Measurements from ENCODE around the gene DDAH1. TPM values are rescaled to one million over a fixed set of nuclear protein-coding genes. Genes with fewer than 3 reads are reported as not detected.

The DDAH1 gene
- total RNA-seq, 1 experiment from 2014 or later: 22.8 TPM

GRCh38 chr1:85307987-85308832 lies 156.7 kb downstream of the DDAH1 start (continued):
- TF ChIP-seq, protein P1, sequence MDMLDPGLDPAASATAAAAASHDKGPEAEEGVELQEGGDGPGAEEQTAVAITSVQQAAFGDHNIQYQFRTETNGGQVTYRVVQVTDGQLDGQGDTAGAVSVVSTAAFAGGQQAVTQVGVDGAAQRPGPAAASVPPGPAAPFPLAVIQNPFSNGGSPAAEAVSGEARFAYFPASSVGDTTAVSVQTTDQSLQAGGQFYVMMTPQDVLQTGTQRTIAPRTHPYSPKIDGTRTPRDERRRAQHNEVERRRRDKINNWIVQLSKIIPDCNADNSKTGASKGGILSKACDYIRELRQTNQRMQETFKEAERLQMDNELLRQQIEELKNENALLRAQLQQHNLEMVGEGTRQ (CRISPR knock-in tag; IDR thresholded peaks at IDR 0.05): 0 out of 2 replicates have a peak, but pooled peaks have one; percentile 5

- ATAC-seq (no peak), DNase-seq (ENCODE audit: low spot score) (no peak)
- H3K27me3 Mint-ChIP-seq (ENCODE audit: low read depth): peaks cover 3% of the 10 kb centered on the region; the same call in 1 of the 2 replicates
- H3K36me3 Mint-ChIP-seq: no peaks in the 10 kb centered on the region
- CTCF ChIA-PET: no interaction called here
- TF ChIP-seq FOXK1 (CRISPR knock-in tag; IDR thresholded peaks at IDR 0.05) (no peak), NFYB (CRISPR knock-in tag; conservative IDR thresholded peaks at IDR 0.05; ENCODE audit: low read depth) (no peak), AFF4 (CRISPR knock-in tag; IDR thresholded peaks at IDR 0.05; ENCODE audit: borderline replicate concordance) (no peak), ELF4 (CRISPR knock-in tag; IDR thresholded peaks at IDR 0.05; ENCODE audit: low read depth) (no peak), CREM (CRISPR knock-in tag; IDR thresholded peaks at IDR 0.05) (no peak), SOX15 (CRISPR knock-in tag; IDR thresholded peaks at IDR 0.05) (no peak), STAT6 (CRISPR knock-in tag; conservative IDR thresholded peaks at IDR 0.05; ENCODE audit: low read depth) (no peak), RELA (CRISPR knock-in tag; IDR thresholded peaks at IDR 0.05; ENCODE audit: borderline replicate concordance) (no peak), ZNF281 (CRISPR knock-in tag; IDR thresholded peaks at IDR 0.05) (no peak), ZNF138 (CRISPR knock-in tag; conservative IDR thresholded peaks at IDR 0.05) (no peak), ZMAT4 (CRISPR knock-in tag; IDR thresholded peaks at IDR 0.05) (no peak), NFATC4 (CRISPR knock-in tag; IDR thresholded peaks at IDR 0.05) (no peak), SP1 (CRISPR knock-in tag; conservative IDR thresholded peaks at IDR 0.05) (no peak), HMGA2 (CRISPR knock-in tag; IDR thresholded peaks at IDR 0.05) (no peak), TEAD1 (CRISPR knock-in tag; IDR thresholded peaks at IDR 0.05) (no peak)
- TF ChIP-seq, protein P2, sequence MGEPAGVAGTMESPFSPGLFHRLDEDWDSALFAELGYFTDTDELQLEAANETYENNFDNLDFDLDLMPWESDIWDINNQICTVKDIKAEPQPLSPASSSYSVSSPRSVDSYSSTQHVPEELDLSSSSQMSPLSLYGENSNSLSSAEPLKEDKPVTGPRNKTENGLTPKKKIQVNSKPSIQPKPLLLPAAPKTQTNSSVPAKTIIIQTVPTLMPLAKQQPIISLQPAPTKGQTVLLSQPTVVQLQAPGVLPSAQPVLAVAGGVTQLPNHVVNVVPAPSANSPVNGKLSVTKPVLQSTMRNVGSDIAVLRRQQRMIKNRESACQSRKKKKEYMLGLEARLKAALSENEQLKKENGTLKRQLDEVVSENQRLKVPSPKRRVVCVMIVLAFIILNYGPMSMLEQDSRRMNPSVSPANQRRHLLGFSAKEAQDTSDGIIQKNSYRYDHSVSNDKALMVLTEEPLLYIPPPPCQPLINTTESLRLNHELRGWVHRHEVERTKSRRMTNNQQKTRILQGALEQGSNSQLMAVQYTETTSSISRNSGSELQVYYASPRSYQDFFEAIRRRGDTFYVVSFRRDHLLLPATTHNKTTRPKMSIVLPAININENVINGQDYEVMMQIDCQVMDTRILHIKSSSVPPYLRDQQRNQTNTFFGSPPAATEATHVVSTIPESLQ (CRISPR knock-in tag; IDR thresholded peaks at IDR 0.05): no peak
- TF ChIP-seq, protein P3, sequence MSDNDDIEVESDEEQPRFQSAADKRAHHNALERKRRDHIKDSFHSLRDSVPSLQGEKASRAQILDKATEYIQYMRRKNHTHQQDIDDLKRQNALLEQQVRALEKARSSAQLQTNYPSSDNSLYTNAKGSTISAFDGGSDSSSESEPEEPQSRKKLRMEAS (CRISPR knock-in tag; IDR thresholded peaks at IDR 0.05): no peak
- no peak overlapping the region for H3K27ac Mint-ChIP-seq
- no peaks in the 10 kb centered on the region for H3K9me3 Mint-ChIP-seq
- no peak overlapping the region for H3K4me3 Mint-ChIP-seq
- POLR2A ChIA-PET: no interaction called here
- peaks cover 18% of the 10 kb centered on the region for H3K4me1 Mint-ChIP-seq
Observed at GRCh38 chr1:85306236-85306635, 158.7 kb downstream of the DDAH1 start.

Data from WTC11 (cell line).